Fibroblast of skin of left quadriceps (primary cell): Measurements from ENCODE around the gene LIAS.
"Not testable (repeated sequence)": the region's sequence is repeated elsewhere in the genome, so short reads cannot be mapped to it uniquely, and the experiment has no call there.

Experiments used
- DNase-seq, 2 experiments: peaks; one replicate each; pipeline ENCODE4 v3.0.0-alpha.2; 2013; ENCODE audit warnings: low read depth in 2 of 2

LIAS gene

DNA sequence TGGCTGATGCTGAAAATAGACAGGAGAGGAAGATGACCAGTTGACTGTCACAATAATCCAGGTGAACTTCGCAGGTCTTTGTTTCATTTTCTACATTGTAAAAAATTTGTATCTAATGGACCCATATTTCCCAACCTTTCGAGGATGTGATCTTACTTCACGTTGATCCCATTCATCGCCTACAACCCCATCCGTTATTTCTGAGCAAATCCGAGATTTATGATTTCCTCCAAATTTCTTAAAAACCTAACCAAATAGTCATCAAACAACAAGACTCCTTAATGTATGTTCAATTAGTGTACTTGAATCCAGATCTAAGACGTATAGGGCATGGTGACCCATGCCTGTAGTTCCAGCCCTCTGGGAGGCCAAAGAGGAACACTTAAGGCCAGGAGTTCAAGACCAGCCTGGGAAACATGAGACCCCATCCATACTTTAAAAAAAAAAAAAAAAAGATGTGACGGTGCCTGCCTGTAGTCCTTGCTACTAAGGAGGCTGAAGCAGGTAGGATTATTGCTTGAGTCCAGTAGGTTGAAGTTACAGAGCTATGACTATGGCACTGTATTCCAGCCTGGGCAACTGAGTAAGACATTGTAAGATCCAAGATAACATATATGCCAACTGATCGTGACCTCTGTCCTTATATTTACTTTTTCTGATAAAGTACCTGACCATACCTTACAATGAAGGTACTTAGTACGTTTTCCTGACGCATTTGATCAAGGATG lies 5.8 kb upstream of the LIAS start:
- no peak for DNase-seq

DNA sequence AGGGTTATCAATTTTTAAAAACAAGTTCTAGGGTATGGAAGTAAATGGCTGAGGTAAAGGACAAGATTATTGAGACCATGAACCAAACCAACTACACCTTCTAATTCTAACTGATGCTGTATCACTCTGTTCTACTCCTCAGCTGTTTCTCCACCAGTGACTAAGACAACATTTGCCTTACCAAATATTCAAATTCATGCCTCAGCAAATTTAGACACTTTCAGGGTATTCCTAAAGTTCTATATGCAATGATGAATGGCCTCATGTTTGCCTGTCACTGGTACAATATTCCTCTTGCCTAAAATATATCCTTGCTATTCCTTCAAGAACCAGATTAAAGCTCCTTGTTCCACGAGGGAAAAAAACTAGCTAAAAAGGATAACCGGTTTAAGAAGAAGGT lies 5.1 kb upstream of the LIAS start:
- no peak for DNase-seq

DNA sequence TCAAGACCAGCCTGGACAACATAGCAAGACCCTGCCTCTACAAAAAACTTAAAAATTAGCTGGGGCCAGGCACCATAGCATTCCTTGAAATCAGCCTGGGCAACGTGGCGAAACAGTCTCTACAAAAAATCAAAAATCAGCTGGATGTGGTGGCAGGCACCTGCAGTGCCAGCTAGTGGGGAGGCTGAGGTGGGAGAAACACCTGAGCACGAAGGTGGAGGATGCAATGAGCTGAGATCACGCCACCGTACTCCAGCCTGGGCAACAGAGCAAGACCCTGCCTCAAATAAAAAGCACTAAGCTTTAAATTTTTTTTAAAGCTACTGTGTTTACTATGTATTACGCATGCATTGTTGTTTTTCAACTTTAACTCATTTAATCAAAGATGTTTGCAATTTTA lies 3.4 kb upstream of the LIAS start:
- no peak for DNase-seq

DNA sequence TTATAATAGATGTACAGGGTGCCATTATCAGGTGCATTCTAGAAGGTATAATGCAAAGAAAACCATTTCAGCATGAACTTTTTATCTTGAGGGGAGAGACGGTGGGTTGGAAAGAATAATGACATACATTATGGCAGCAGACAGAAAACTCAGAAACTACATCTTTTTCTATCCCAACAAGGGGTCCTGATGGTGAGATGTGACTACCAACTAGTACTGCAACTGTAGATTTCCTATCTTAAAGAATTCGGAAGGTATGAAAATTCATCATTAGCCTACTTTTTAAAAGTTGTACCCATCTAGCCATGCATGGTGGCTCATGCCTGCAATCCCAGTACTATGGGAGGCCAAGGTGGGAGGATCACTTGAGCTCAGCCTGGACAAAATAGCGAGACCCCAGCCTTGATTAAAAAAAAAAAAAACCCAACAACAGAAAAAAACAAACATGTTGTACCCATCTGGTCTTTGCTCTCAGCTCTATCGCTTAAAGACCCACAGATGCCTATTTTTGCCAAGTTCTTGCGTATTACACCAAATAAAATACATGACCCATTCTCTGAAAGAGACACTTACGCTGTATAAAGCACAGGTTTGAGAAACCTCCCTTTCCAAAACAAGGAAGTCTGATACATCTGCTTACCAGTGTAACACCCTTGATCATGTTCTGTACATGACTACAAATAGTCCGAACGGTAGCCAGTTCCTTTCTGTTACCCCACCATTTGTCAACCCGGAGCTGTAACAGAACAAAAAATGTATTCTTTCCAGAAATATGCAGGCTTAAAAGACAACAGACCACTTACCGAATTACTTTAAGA lies 1.7 kb upstream of the LIAS start:
- no peak for DNase-seq

DNA sequence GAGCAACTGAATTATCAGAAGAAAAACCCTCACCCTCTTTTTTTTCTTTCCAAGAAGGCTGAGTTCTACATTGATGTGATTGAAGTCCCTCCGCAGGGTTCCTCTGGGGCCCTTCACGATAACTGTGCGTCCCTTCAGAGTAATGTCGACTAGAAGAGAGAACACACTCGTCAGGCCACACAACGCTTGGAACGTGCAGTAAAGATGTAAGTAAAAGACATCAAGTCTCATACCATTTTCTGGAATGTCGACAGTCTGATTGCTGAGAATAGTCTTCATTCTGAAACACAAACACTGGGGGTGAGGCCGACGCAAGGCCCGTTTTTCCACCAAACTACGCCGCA lies 723 bp upstream of the LIAS start:
- DNase-seq: not testable (repeated sequence)

DNA sequence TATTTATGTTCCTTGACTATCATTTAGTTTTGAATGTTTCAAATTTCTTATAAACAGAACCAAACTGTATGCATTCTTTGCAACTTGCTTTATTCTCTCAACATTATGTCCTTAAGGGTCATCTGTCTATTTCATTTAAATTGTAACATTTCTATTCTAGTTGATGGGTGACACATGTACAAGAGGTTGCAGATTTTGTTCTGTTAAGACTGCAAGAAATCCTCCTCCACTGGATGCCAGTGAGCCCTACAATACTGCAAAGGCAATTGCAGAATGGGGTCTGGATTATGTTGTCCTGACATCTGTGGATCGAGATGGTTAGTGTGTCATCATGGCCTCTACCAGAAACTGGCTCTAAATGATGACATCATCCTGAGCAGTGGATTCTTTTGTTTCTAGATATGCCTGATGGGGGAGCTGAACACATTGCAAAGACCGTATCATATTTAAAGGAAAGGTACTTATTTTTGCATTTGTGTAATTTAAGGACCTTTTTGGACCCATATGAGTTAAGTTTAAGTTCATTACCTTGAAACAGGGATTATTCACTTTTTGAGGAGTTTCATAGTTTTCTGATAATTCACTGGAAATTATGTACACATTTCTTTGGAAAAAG lies 6.1 kb downstream of the LIAS start:
- DNase-seq: peak; percentile 64 to 68

DNA sequence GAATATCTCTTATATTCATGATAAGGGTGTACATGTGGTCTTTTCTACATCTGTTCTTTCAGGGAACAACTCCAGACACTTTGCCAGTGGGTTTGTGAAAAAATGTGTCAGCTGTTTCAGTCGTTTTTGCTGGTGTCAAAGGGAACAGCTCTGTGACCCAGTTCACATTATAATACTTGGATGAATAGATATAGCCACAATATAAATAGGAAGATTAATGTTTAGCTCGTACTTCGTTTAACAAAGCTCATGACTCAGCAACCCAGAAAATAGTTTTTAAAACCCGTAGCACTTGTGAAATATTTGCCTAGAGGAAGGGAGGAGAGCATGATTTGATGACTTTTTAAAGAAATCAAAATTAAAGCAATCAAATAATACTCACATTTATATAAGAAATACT lies 7.9 kb downstream of the LIAS start:
- DNase-seq: no peak

DNA sequence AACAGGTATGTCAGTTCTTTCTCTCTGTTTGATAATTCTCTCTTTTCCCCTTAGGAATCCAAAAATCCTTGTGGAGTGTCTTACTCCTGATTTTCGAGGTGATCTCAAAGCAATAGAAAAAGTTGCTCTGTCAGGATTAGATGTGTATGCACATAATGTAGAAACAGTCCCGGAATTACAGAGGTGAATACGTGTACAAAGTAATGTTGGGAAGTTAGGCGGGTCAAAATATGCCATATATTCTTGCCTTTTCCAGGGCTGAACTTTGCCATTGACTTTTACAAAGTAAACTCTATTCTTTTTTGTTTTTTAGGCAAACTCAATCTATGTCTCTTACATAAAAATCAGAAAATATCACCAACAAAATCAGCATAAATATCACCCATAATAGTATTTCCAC lies 8.6 kb downstream of the LIAS start:
- DNase-seq: no peak

DNA sequence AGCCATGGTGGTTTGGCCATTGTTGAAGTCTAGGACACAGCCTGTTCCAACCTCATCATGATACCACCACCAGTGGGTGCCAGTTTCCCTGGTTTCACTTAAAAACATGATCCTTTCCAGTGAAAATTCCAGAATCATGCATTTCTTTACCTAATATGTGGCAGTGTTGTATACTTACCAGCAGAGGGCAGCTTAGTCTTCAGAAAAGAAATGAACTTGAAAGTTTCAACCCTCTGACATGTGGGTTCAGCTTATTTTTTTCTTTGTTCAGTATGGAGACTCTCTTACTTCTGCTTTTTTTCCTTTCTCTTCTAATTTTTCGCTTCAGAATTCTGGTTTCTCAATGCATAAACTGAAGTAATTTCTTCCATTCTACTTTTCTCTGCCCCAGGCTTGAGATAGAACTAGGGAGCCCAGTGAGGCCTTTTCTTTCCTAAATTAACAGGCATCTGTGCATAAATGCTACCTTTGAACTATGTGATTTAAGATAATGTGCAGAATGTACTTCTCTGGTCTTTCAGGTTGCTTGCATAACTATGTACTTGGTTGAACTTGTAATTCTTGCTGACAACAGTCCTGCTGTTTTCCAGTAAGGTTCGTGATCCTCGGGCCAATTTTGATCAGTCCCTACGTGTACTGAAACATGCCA lies 10.7 kb downstream of the LIAS start:
- DNase-seq: peak; percentile 66 to 72

DNA sequence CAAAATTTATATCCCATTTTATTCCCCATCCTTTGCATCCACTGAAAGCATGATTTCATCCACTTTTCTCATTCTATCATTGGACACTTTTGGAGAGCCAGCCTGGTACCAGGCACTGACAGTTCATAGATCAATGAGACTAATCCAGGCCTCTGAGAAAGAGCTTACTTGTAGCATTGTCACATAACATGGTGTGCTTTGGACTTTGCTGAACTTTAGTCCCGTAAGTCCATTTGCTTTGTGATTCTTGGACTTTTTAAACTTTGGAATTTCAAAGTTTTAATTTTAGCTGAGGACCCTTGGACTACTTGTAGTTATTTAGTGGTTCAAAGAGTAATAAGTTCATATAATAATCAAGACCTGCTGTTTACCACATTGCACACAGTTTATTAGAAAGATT lies 11.5 kb downstream of the LIAS start:
- no peak for DNase-seq

DNA sequence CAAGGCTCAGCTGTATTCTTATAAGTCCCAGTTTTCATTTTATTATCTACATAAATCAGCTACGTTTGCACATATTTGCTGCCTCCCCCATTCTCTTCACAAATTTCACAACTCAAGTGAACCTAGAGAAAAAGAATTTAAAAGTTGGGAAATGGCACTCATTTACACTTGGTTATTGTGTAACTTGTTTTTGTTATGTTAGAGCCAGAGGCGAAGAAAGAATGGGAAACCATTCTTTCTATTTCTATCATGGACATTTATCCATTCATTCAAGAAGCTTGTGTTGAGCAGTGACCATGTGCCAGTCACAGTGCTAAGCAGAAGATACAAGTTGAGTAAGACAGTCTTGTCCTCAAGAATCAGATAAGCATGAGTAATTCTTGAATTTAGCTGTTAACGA lies 13.5 kb downstream of the LIAS start:
- peak in 1 of 2 experiments; percentile 1 for DNase-seq

DNA sequence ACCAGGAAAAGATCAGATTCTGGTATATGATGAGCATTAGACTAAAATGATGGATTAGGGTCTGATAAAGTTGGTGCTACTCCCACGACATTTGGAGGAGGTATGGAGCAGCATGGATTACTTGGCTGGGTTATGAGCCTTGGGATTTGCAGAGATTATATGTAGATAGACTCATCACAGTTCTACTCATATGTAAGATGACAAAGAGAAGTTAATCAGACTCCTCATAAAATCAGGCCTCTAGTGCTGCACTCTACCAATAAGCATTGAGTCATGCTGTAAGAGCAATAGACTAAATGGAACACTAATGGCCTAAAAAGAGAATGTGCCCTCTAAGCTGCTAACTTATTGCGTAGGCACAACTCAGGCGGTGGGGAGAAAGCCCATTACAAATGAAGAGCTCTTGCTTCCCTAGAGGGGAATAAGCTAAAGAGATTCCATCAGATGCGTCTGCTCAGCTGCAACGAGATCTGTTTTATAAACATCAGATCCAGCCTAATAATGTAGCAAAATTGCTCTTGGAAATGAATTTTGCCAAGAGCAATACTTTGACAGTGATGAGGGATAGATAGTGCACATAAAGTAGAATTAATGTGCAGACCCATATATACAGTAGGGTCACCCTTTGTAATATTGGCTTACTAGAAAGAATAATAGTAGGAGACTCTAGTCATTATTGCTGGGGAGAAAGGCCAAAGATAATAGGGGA lies 17.5 kb downstream of the LIAS start:
- no peak for DNase-seq

DNA sequence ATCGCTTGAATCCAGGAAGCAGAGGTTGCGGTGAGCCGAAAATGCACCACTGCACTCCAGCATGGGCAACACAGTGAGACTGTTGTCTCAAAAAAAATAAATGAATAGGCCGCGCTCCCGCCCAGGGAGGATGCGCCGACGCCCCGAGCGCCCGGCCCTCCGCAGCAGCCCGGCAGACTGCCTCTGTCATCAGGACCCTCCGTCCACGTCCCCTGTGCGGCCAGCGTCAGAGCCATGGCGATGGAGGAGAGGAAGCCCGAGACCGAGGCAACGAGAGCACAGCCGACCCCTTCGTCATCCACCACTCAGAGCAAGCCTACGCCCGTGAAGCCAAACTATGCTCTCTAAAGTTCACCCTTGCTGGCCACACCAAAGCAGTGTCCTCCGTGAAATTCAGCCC lies 21.4 kb downstream of the LIAS start:
- no peak for DNase-seq

DNA sequence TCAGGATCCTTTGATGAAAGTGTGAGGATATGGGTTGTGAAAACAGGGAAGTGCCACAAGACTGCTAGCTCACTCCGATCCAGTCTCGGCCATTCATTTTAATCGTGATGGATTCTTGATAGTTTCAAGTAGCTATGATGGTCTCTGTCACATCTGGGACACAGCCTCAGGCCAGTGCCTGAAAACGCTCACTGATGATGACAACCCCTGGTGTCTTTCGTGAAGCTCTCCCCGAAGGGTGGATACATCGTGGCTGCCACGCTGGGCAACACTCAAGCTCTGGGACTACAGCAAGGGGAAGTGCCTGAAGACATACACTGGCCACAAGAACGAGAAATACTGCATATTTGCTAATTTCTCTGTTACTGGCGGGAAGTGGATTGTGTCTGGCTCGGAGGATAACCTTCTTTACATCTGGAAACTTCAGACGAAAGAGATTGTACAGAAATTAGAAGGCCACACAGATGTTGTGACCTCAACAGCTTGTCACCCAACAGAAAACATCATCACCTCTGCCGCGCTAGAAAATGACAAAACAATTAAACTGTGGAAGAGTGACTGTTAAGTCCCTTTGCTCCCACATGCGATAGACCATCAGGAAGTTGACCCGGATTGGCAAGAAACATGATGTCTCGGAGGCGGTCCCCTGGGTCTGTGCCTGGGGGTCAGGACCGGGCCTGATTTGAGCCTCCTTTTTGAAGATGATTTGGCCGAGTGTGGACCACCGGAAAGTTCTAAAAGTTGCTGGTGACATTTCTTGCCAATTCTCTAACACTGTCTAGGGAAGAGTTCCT lies 22.2 kb downstream of the LIAS start:
- DNase-seq: no peak

DNA sequence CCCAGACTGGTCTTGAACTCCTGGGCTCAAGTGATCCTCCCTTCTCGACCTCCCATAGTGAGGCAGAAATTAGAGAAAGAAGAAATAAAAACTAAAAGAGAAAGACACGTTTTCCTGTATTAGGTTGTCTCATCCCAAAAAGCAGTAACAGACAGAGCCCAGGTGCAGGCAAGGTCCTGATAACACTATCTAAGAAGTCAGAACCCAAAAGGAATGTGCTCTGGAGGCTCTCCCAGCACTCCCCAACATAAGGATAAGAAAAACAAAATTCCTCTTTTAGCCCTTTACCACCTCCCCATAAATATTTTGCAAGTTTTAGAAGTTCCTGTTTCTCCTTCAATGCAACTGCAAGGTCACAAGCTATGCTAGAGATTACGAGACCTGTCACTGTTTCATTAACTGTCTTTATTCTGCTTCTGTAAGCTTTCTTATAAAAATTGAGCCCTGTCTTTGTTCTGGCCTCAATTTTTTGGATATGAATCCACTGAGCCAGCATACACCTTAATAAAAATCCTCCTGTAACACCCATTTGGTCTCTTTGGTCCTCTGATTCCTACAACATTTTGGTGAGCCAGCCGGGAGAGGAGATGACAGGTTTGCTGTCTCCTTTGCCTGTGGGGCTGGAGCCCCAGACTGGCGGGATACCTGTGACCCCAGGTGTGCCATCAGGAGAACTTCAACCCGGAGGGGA lies 25.9 kb downstream of the LIAS start:
- DNase-seq: no peak

DNA sequence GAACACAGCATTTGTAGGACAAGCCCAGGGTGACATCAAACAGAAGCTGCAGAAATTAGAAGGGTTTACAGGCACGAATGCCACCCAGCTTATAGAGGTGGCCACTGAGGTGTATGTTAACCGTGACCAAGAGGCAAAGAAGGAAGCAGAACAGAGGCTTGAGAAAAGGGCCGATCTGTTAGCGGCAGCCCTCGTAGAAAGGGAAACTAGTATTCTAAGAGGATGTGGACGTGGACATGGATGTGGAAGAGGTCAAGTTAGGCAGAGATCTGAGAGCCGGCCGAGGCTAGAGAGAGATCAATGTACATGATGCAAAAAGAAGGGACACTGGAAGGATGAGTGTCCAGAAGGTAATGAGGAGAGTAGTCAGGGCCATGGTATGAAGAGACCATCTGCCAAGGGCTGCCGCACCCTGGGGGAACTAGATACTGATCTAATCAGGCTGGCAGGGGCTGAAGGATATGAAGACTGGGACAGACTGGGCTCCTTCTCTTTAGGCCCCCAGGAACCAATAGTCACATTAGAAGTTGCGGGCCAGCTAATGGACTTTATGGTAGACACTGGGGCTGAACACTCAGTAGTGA lies 27.5 kb downstream of the LIAS start:
- no peak for DNase-seq

DNA sequence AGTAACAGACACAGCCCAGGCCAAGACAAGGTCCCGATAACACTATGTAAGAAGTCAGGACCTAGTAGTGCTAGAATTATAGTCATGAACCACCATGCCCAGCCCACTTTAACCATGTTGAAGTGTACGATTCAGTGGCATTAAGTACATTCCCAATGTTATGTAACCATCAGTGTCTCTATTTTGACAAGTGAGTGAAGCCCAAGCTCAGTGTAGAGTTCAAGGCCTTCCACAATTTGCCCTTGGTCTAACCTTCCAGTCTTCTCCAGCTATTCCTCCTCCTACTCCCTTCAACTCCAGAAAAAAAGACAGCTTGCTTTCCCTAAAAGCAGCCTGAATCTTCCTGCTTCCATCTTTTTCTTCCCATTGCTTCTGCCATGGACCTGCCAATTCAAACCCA lies 31.5 kb downstream of the LIAS start:
- no peak for DNase-seq

DNA sequence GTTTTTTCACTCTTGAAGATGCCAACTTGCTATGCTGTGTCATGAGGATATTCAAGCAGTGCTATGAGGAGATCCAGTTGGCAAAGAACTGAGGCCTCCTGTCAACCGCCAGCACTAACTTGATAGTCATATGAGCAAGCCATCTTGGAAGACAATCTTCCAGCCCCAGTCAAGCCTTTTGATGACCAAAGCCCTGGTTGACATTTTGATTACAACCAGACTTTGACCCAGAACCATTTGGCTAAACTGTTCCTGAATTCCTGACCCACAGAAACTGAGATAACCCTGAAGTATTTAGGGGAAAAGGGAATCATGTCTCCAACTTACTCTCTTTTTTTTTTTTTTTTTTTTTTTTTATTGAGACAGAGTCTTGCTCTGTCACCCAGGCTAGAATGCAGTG lies 35.5 kb downstream of the LIAS start:
- no peak for DNase-seq

DNA sequence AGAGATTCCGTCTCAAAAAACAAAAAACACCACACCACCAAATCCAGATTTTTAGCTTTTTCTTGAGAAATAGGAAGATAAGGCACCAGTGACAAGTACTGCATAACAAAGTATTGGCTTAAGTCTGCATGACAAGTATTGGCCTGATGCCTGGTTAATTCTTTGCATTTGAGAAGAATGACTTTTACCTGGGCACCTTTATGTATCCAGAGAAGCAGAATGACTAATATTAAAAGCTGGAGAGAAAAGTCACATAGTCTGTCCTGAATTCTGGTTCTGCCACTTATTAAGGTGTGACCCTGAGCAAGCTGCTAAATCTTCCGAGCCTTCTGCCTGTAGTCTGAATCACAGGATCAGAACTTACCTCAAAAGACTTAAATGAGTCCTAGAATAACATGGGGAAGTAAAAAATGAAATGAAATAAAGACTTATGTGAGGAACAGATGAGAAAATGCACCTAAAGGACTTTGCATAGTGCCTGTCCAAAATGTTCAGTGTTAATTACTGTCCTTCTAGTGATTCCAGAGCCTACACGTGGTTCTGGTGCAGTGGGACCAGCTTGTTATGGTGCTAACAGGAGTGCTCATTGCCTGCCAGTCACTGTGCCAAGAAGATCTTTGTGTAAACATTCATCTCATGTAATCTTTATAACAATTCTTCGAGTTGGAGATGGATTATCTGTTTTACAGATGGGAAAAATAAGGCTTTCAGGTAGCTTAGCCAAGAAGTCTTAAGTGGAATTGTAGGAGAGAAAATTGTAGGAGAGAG lies 36.8 kb downstream of the LIAS start:
- no peak for DNase-seq
